Panc1 (cell line): ENCODE results near the gene GLUL. TPM values are rescaled to one million over a fixed set of nuclear protein-coding genes. Genes with fewer than 3 reads are reported as not detected.

Experiments used
- ATAC-seq: fragments of 200-7000 bp; cut with Tn5 transposase; 2 replicates; pipeline ENCODE4 v1.9.1; 2020; ENCODE audit warnings: mild to moderate bottlenecking, moderate library complexity
- BruUV-seq: library from RNA; stranded (reverse); fragments of 400-500 nt; replicated peaks from 2 replicates; lab custom pipeline; 2021; lab: Mats Ljungman, UMichigan
- CTCF ChIA-PET: fragments of 300-600 bp; sonication (Branson Sonifier 250); formaldehyde crosslinking; loops from one replicate; lab custom pipeline; 2022; ENCODE audit warnings: antibody characterized with exemption; lab: Charles Lee
- POLR2A ChIA-PET: fragments of 300-600 bp; sonication (Branson Sonifier 250); formaldehyde crosslinking; loops from one replicate; lab custom pipeline; 2022; ENCODE audit warnings: antibody characterized with exemption; lab: Charles Lee
- DNase-seq: peaks from one replicate; pipeline ENCODE4 v3.0.0-alpha.2; 2010; ENCODE audit warnings: low read depth, low spot score
- H3K27ac ChIP-seq: 2 replicates; pipeline ENCODE4 v1.5.1; 2011; ENCODE audit warnings: mild to moderate bottlenecking, low read length, inconsistent platforms
- H3K27me3 ChIP-seq: fragments of 200-500 bp; sonication (Bioruptor generic); 2 replicates; pipeline ENCODE4 v1.6.0; 2014; ENCODE audit warnings: low read length, inconsistent platforms; ENCODE audit not compliant: control insufficient read depth, insufficient read depth
- H3K36me3 ChIP-seq: fragments of 200-500 bp; sonication (Bioruptor generic); 2 replicates; pipeline ENCODE4 v1.5.1; 2014; ENCODE audit warnings: inconsistent platforms, mild to moderate bottlenecking, low read length, moderate library complexity; ENCODE audit not compliant: control insufficient read depth, insufficient read depth
- H3K4me1 ChIP-seq: 2 replicates; pipeline ENCODE4 v1.5.1; 2011; ENCODE audit warnings: inconsistent platforms, mild to moderate bottlenecking, low read length, moderate library complexity; ENCODE audit not compliant: control insufficient read depth, insufficient read depth
- H3K4me3 ChIP-seq, 2 experiments: 2 replicates each; pipeline ENCODE4 v1.5.1; 2011 to 2012; ENCODE audit warnings: low read depth in 2 of 2, low read length in 2 of 2, mild to moderate bottlenecking in 2 of 2, inconsistent platforms in 1 of 2, moderate library complexity in 1 of 2
- H3K9me3 ChIP-seq: fragments of 200-500 bp; sonication (Bioruptor generic); 2 replicates; pipeline ENCODE4 v1.5.1; 2014; ENCODE audit warnings: low read depth, mild to moderate bottlenecking, inconsistent platforms, low read length, moderate library complexity; ENCODE audit not compliant: control insufficient read depth, insufficient read depth
- POLR2AphosphoS5 ChIP-seq: IDR thresholded peaks from 2 replicates; pipeline ENCODE4 v1.6.1; 2012; ENCODE audit warnings: mild to moderate bottlenecking, low read depth, low read length, moderate library complexity
- REST ChIP-seq, 2 experiments: IDR thresholded peaks; 2 replicates each; pipeline ENCODE4 v1.6.1; 2011 to 2012; ENCODE audit warnings: low read depth in 2 of 2, control low read depth in 1 of 2, low read length in 1 of 2, mild to moderate bottlenecking in 1 of 2, moderate library complexity in 1 of 2; ENCODE audit not compliant: insufficient read depth in 1 of 2
- SIN3A ChIP-seq: IDR thresholded peaks from 2 replicates; pipeline ENCODE4 v1.6.1; 2012; ENCODE audit warnings: low read depth, mild to moderate bottlenecking, low read length, moderate library complexity, borderline replicate concordance; ENCODE audit not compliant: insufficient read depth
- TCF7L2 ChIP-seq: IDR thresholded peaks from 2 replicates; pipeline ENCODE4 v1.6.1; 2011; ENCODE audit warnings: mild to moderate bottlenecking, low read depth, low read length, inconsistent platforms
- in situ Hi-C: cut with HindIII; loops from 2 replicates; pipeline ENCODE4 v1.10.0; 2016; ENCODE audit warnings: low sequenced_read_pairs, low pct_unique_long_range_greater_than_20kb
- intact Hi-C: fragments of 100-400 bp; cut with micrococcal nuclease; formaldehyde crosslinking; loops from one replicate; pipeline ENCODE4 v1.10.0; 2022; ENCODE audit not compliant: unreplicated experiment
- total RNA-seq: library from RNA; stranded (reverse); gene quantifications from one replicate; pipeline ENCODE4 v1.2.1, GENCODE V29; 2021; ENCODE audit not compliant: unreplicated experiment
- TF ChIP-seq, protein P1 (sequence below): fragments of 450-650 bp; IDR thresholded peaks from 2 replicates; pipeline ENCODE4 v1.5.1; 2017; ENCODE audit warnings: mild to moderate bottlenecking

The GLUL gene
- total RNA-seq, 1 experiment from 2014 or later = 55.2 TPM

DNA sequence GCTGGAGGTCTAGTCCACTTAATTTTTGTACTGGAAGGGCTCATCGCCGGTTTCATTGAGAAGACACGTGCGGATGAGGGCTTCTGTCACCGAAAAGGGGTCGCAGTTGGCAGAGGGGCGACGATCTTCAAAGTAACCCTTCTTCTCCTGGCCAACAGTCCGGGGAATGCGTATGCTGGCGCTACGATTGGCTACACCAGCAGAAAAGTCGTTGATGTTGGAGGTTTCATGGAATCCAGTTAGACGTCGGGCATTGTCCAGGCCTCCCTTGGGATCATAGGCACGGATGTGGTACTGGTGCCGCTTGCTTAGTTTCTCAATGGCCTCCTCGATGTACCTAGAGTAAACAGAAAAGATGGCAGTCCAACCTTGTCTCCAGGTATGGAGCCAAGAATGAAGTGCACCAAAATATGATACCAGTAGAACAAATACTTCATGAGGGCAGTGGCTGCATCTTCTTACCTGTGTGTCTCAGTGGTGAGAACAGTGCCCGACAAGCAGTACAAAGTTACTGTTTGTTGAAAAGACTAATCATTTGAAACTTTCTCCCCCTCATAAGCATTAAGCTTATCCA lies 7.1 kb downstream of the GLUL start:
- no peak for ATAC-seq
- Histone ChIP-seq H3K27me3 (no peaks in the 10 kb centered on the region), H3K4me1 (no peaks in the 10 kb centered on the region), H3K4me3 (no peak overlapping the region), H3K9me3 (no peaks in the 10 kb centered on the region), H3K36me3 (peaks cover 4% of the 10 kb centered on the region), H3K27ac (no peak overlapping the region)
- ChIA-PET CTCF (no interaction called here), POLR2A (no interaction called here)
- in situ Hi-C loops = no loop called here
- intact Hi-C loops = no loop called here
- BruUV-seq = no TSS peak
- no peak for DNase-seq
- TF ChIP-seq TCF7L2 = no peak
- no peak for TF ChIP-seq POLR2AphosphoS5
- TF ChIP-seq, protein P1, sequence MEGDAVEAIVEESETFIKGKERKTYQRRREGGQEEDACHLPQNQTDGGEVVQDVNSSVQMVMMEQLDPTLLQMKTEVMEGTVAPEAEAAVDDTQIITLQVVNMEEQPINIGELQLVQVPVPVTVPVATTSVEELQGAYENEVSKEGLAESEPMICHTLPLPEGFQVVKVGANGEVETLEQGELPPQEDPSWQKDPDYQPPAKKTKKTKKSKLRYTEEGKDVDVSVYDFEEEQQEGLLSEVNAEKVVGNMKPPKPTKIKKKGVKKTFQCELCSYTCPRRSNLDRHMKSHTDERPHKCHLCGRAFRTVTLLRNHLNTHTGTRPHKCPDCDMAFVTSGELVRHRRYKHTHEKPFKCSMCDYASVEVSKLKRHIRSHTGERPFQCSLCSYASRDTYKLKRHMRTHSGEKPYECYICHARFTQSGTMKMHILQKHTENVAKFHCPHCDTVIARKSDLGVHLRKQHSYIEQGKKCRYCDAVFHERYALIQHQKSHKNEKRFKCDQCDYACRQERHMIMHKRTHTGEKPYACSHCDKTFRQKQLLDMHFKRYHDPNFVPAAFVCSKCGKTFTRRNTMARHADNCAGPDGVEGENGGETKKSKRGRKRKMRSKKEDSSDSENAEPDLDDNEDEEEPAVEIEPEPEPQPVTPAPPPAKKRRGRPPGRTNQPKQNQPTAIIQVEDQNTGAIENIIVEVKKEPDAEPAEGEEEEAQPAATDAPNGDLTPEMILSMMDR = no peak
- TF ChIP-seq SIN3A = no peak
- no peak for TF ChIP-seq REST (IDR thresholded peaks at IDR 0.05; ENCODE audit: insufficient read depth in 1 of 2, low read depth in 2 of 2, low read length in 1 of 2)

DNA sequence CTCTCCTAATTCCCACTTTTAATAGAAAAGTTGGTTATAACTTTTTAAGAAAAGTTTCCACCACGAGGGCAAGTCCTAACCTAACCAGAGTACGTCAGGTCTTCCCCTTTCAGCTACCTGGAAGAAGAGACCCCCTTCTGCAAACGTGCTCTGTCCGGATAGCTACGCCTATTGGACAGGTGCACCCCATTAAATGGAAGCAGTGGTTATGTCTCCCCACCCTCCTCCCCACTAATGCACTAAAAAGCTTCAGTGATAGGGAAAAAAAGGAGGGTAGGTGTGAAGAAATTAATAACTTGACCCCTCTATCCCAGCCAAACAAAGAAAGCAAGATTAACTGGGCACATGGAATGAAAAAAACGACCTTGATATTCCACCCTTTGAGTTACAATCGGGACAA lies 7.7 kb downstream of the GLUL start:
- in situ Hi-C loops (no loop called here), intact Hi-C loops (no loop called here)
- ATAC-seq = no peak
- DNase-seq = no peak
- no peaks in the 10 kb centered on the region for H3K9me3 ChIP-seq
- no peak overlapping the region for H3K27ac ChIP-seq
- no peaks in the 10 kb centered on the region for H3K4me1 ChIP-seq
- no TSS peak for BruUV-seq
- CTCF ChIA-PET = no interaction called here
- TF ChIP-seq, protein P1 = no peak
- TF ChIP-seq SIN3A (no peak), TCF7L2 (no peak)
- H3K27me3 ChIP-seq = no peaks in the 10 kb centered on the region
- no peak overlapping the region for H3K4me3 ChIP-seq
- POLR2A ChIA-PET = no interaction called here
- H3K36me3 ChIP-seq = peaks cover 4% of the 10 kb centered on the region
